K562 (cell line): Measurements from ENCODE around the gene MALAT1. TPM values are rescaled to one million over a fixed set of nuclear protein-coding genes. Genes with fewer than 3 reads are reported as not detected.

Source experiments
- BRF2 ChIP-seq: IDR thresholded peaks from 3 replicates; pipeline ENCODE4 v1.6.1; 2011; ENCODE audit warnings: borderline replicate concordance, mild to moderate bottlenecking; ENCODE audit not compliant: insufficient read length, insufficient read depth
- CBX5 ChIP-seq: IDR thresholded peaks from 2 replicates; pipeline ENCODE4 v1.6.1; 2014; ENCODE audit warnings: low read depth, borderline replicate concordance
- CGGBP1 ChIP-seq: fragments of 250-450 bp; sonication (Bioruptor Pico); IDR thresholded peaks from 2 replicates; pipeline ENCODE4 v1.9.0; 2021; ENCODE audit warnings: mild to moderate bottlenecking
- CREB1 ChIP-seq, 2 experiments: sonication (generic) in 1 of 2; formaldehyde crosslinking in 1 of 2; IDR thresholded peaks; 2 replicates each; pipeline versions ENCODE4 v1.6.1 to v1.8.0; 2012 to 2022; ENCODE audit warnings: inconsistent platforms in 1 of 2, mild to moderate bottlenecking in 1 of 2, missing genetic modification reagents in 1 of 2, moderate library complexity in 1 of 2
- CXXC5 ChIP-seq: fragments of 250-450 bp; sonication (Bioruptor Pico); IDR thresholded peaks from 2 replicates; pipeline ENCODE4 v1.8.0; 2022; ENCODE audit warnings: inconsistent platforms, mild to moderate bottlenecking, moderate library complexity
- E2F8 ChIP-seq: fragments of 450-650 bp; IDR thresholded peaks from 2 replicates; pipeline ENCODE4 v1.7.1; 2018; ENCODE audit warnings: mild to moderate bottlenecking, low read depth; ENCODE audit not compliant: partially characterized antibody
- ELF4 ChIP-seq: fragments of 450-650 bp; formaldehyde crosslinking; IDR thresholded peaks from 2 replicates; pipeline ENCODE4 v1.4.0; 2022; ENCODE audit warnings: missing genetic modification characterization
- HNRNPH1 ChIP-seq: fragments of 200-400 bp; formaldehyde crosslinking; optimal IDR thresholded peaks from 2 replicates; pipeline ENCODE3; 2017; ENCODE audit warnings: low read depth, mild to moderate bottlenecking, low read length, moderate library complexity
- LCOR ChIP-seq: sonication (generic); formaldehyde crosslinking; IDR thresholded peaks from 2 replicates; pipeline ENCODE4 v1.8.0; 2022; ENCODE audit warnings: mild to moderate bottlenecking, missing genetic modification reagents
- LEF1 ChIP-seq: fragments of 450-650 bp; IDR thresholded peaks from 2 replicates; pipeline ENCODE4 v1.6.1; 2016; ENCODE audit warnings: mild to moderate bottlenecking
- MTF1 ChIP-seq: fragments of 250-450 bp; sonication (Bioruptor Pico); IDR thresholded peaks from 2 replicates; pipeline ENCODE4 v1.9.0; 2021; ENCODE audit warnings: moderate library complexity, mild to moderate bottlenecking, inconsistent platforms, borderline replicate concordance
- NELFE ChIP-seq: IDR thresholded peaks from 2 replicates; pipeline ENCODE4 v1.6.1; 2011; ENCODE audit warnings: mild to moderate bottlenecking; ENCODE audit not compliant: insufficient read depth, insufficient read length
- NR2C2 ChIP-seq, 2 experiments: fragments of 200-800 bp in 1 of 2; sonication (Bioruptor generic) in 1 of 2; sonication (generic) in 1 of 2; formaldehyde crosslinking in 1 of 2; IDR thresholded peaks; 2 replicates each; pipeline versions ENCODE4 v1.6.1 to v1.8.0; 2016 to 2022; ENCODE audit warnings: mild to moderate bottlenecking in 1 of 2, missing compliant biosample characterization in 1 of 2, missing genetic modification characterization in 1 of 2, missing genetic modification reagents in 1 of 2
- RBM15 ChIP-seq: fragments of 200-400 bp; formaldehyde crosslinking; IDR thresholded peaks from 2 replicates; pipeline ENCODE4 v1.6.1; 2018; ENCODE audit warnings: mild to moderate bottlenecking, low read length, moderate library complexity; ENCODE audit not compliant: insufficient read depth
- RBM25 ChIP-seq: fragments of 200-400 bp; formaldehyde crosslinking; IDR thresholded peaks from 2 replicates; pipeline ENCODE4 v1.6.1; 2018; ENCODE audit warnings: low read length, low read depth, moderate library complexity; ENCODE audit not compliant: severe bottlenecking
- SAP30 ChIP-seq: fragments of 200-600 bp; sonication (generic); IDR thresholded peaks from 2 replicates; pipeline ENCODE4 v1.6.1; 2012; ENCODE audit warnings: borderline replicate concordance, low read depth, mild to moderate bottlenecking, moderate library complexity, low read length, control low read depth, inconsistent platforms; ENCODE audit not compliant: insufficient read depth, poor library complexity, severe bottlenecking
- SMARCA4 ChIP-seq: fragments of 450-650 bp; IDR thresholded peaks from 2 replicates; pipeline ENCODE4 v1.6.1; 2016
- TAF15 ChIP-seq: fragments of 200-400 bp; formaldehyde crosslinking; IDR thresholded peaks from 2 replicates; pipeline ENCODE4 v1.6.1; 2017; ENCODE audit warnings: mild to moderate bottlenecking, low read depth, low read length, moderate library complexity
- ZNF239 ChIP-seq: fragments of 250-450 bp; sonication (Bioruptor Pico); IDR thresholded peaks from 2 replicates; pipeline ENCODE4 v1.4.0; 2020; ENCODE audit warnings: mild to moderate bottlenecking
- ZNF655 ChIP-seq: fragments of 250-450 bp; sonication (Bioruptor Pico); IDR thresholded peaks from 2 replicates; pipeline ENCODE4 v1.5.0; 2021
- ZNF696 ChIP-seq: fragments of 250-450 bp; sonication (Bioruptor Pico); conservative IDR thresholded peaks from 2 replicates; pipeline ENCODE4 v1.4.0; 2020; ENCODE audit warnings: mild to moderate bottlenecking, moderate library complexity
- polyA plus RNA-seq, 8 experiments: library from polyadenylated mRNA; depleted of rRNA in 4 of 8; stranded (reverse) in 5 of 8; unstranded in 3 of 8; fragments of >200 nt; fragmentation: Nextera tagmentation in 2 of 8; fragmentation: Illumina TruSeq in 1 of 8; extraction: Ambion mirVana in 2 of 8; extraction: Trizol in 1 of 8; gene quantifications; 2 replicates each; pipeline versions ENCODE4 v1.2.1 to v1.2.3, GENCODE V29; 2011 to 2014; ENCODE audit warnings: inconsistent platforms in 1 of 8, missing spikeins in 1 of 8
- total RNA-seq, 7 experiments: library from RNA; depleted of rRNA in 6 of 7; stranded (reverse); fragments of >200 nt in 6 of 7; fragmentation: Illumina TruSeq in 2 of 7; extraction: Trizol in 2 of 7; gene quantifications; 2 replicates each; pipeline versions ENCODE4 v1.2.1 to v1.2.3, GENCODE V29; 2011 to 2021; ENCODE audit warnings: low replicate concordance in 1 of 7

Gene MALAT1
- total and polyA plus RNA-seq, 9 of the 15 experiments (the other 6 are each of a cell fraction or from before 2014, with no cell fraction given) = 363 to 8,715 (median 2,351) TPM

GRCh38 chr11:65497141-65498041, 1.5 kb upstream of the MALAT1 start (continued):
- TF ChIP-seq NELFE = no peak
- TF ChIP-seq LCOR = peak; percentile 12; the same call in 1 of the 2 replicates
- peak; percentile 97 for TF ChIP-seq CXXC5 (CRISPR knock-in tag)
- TF ChIP-seq NR2C2 (CRISPR knock-in tag; IDR thresholded peaks at IDR 0.05) = no peak
- no peak for TF ChIP-seq NR2C2 (tag; IDR thresholded peaks at IDR 0.05)
- no peak for TF ChIP-seq ZNF655 (CRISPR knock-in tag)
- TF ChIP-seq ELF4 (CRISPR knock-in tag) = no peak; the same call in 1 of the 2 replicates
- TF ChIP-seq RBM15 = no peak
- TF ChIP-seq BRF2 = no peak
- no peak for TF ChIP-seq CBX5
- peak; percentile 39 for TF ChIP-seq RBM25
- peak; percentile 99 for TF ChIP-seq LEF1
- 0 out of 2 replicates have a peak, but pooled peaks have one; percentile 6 for TF ChIP-seq ZNF239
- no peak for TF ChIP-seq MTF1
- TF ChIP-seq TAF15 = no peak
- TF ChIP-seq CREB1 (IDR thresholded peaks at IDR 0.05) = peak; percentile 69
- peak; percentile 72; the same call in 1 of the 2 replicates for TF ChIP-seq CREB1 (CRISPR knock-in tag; IDR thresholded peaks at IDR 0.05)
- no peak for TF ChIP-seq ZNF696 (CRISPR knock-in tag)
- TF ChIP-seq CGGBP1 (CRISPR knock-in tag) = 0 out of 2 replicates have a peak, but pooled peaks have one; percentile 49
- TF ChIP-seq E2F8 = peak; percentile 38
- TF ChIP-seq HNRNPH1 = no peak
- TF ChIP-seq SMARCA4 = peak; percentile 58; the same call in 1 of the 2 replicates
- no peak for TF ChIP-seq SAP30
